Right lobe of liver (tissue), 6 donors: ENCODE measurements around the gene AP3B2. TPM values are rescaled to one million over a fixed set of nuclear protein-coding genes. Genes with fewer than 3 reads are reported as not detected.

Experiments
- ATAC-seq, 4 donors: fragments of 200-7000 bp; cut with Tn5 transposase; one replicate each; pipeline ENCODE4 v1.9.1; 2020; ENCODE audit warnings: mild to moderate bottlenecking in 4 of 4, moderate library complexity in 4 of 4
- DNase-seq, 3 donors: peaks; one replicate each; pipeline ENCODE4 v3.0.0-alpha.2; 2020
- H3K27ac ChIP-seq, 3 donors: fragments of 200-600 bp; one replicate each; pipeline ENCODE4 v1.8.0; 2022
- H3K27me3 ChIP-seq, 2 donors: fragments of 200-600 bp; one replicate each; pipeline ENCODE4 v1.8.0; 2022
- H3K36me3 ChIP-seq, 4 donors: fragments of 200-600 bp; sonication (generic) in 1 of 4; one replicate each; pipeline versions ENCODE4 v1.5.1 to v1.8.0; 2017 to 2022; ENCODE audit warnings: control low read depth in 1 of 4
- H3K4me1 ChIP-seq, 4 donors: fragments of 200-600 bp; sonication (generic) in 1 of 4; one replicate each; pipeline versions ENCODE4 v1.5.1 to v1.8.0; 2017 to 2022; ENCODE audit warnings: control low read depth in 1 of 4
- H3K4me3 ChIP-seq, 3 donors: fragments of 200-600 bp; one replicate each; pipeline ENCODE4 v1.8.0; 2022
- H3K9me3 ChIP-seq, 4 donors: fragments of 200-600 bp; sonication (generic) in 1 of 4; one replicate each; pipeline versions ENCODE4 v1.5.1 to v1.8.0; 2017 to 2022; ENCODE audit warnings: control low read depth in 1 of 4
- POLR2A ChIP-seq: fragments of 450-650 bp; IDR thresholded peaks from one replicate; pipeline ENCODE4 v1.6.1; 2017; ENCODE audit warnings: antibody characterized with exemption, mild to moderate bottlenecking
- WGBS: methylation state at CpG from one replicate; pipeline ENCODE4 v1.1.6; 2018; ENCODE audit warnings: low coverage, low lambda C conversion rate; ENCODE audit not compliant: insufficient coverage; ENCODE audit errors: missing lambda C conversion rate; 5-methylcytosine and 5-hydroxymethylcytosine counted together
- intact Hi-C, 2 donors: fragments of 100-400 bp; cut with DNase I; formaldehyde crosslinking; loops; one replicate each; pipeline versions ENCODE4 v1.11.2 to v1.14.1; 2022
- total RNA-seq, 6 experiments: library from RNA; depleted of rRNA in 2 of 6; stranded (reverse); fragments of >200 nt in 2 of 6; fragmentation: NEBNext Ultra II Directional in 3 of 6; extraction: Animal tissue kit (Norgen Biotek cat#: 25700) in 3 of 6; gene quantifications; one replicate each; pipeline versions ENCODE4 v1.1.0 to v1.2.4, GENCODE V29; 2016 to 2023
- TF ChIP-seq, protein P1 (sequence below), 4 donors: fragments of 200-600 bp in 3 of 4; fragments of 450-650 bp in 1 of 4; IDR thresholded peaks; one replicate each; pipeline versions ENCODE4 v1.5.1 to v1.8.0; 2016 to 2022; ENCODE audit warnings: antibody characterized with exemption in 4 of 4, mild to moderate bottlenecking in 2 of 4
- donor health status: DM: no; HTN: yes; CAD: no.
- donor health status: DM: no; HTN: no; CAD: no.
- donor health status: DM: no; HTN: no; CAD: no.
- donor health status: DM: no; HTN: yes; CAD: no.
- donor health status: DM: no; HTN: yes; CAD: no.

Gene AP3B2
- total RNA-seq, 6 experiments from 2014 or later: 0.12 TPM; not detected in 5

DNA sequence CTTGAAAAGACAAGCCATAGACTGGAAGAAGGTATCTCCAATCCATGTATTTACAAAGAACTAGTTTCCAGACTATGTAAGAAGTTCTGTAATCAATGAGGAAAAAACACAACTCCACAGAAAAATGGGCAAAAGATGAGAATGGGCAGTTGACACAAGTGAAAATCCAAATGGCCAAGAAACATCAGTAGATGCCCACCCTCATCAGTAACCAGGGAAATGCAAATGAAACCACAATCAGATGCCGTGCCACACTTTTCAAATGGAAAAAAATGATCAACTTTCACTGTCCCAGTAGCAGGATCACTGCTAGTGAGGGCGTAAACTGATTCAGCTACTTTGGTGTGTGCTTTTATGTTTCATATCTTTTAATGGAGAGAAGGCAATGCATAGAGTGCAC is 58.0 kb downstream of the AP3B2 start:
- no peak for TF ChIP-seq POLR2A
- TF ChIP-seq, protein P1, sequence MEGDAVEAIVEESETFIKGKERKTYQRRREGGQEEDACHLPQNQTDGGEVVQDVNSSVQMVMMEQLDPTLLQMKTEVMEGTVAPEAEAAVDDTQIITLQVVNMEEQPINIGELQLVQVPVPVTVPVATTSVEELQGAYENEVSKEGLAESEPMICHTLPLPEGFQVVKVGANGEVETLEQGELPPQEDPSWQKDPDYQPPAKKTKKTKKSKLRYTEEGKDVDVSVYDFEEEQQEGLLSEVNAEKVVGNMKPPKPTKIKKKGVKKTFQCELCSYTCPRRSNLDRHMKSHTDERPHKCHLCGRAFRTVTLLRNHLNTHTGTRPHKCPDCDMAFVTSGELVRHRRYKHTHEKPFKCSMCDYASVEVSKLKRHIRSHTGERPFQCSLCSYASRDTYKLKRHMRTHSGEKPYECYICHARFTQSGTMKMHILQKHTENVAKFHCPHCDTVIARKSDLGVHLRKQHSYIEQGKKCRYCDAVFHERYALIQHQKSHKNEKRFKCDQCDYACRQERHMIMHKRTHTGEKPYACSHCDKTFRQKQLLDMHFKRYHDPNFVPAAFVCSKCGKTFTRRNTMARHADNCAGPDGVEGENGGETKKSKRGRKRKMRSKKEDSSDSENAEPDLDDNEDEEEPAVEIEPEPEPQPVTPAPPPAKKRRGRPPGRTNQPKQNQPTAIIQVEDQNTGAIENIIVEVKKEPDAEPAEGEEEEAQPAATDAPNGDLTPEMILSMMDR (IDR thresholded peaks at IDR 0.05): no peak
- Histone ChIP-seq H3K9me3 (no peaks in the 10 kb centered on the region), H3K4me3 (no peak overlapping the region), H3K4me1 (peaks cover 0 to 13% (median 3%) of the 10 kb centered on the region in 4 donors), H3K27ac (no peak overlapping the region), H3K27me3 (peaks cover 0 to 17% of the 10 kb centered on the region in 2 donors), H3K36me3 (no peaks in the 10 kb centered on the region)
- no peak for DNase-seq
- 78% methylated on average over 2 of the region's 2 CpGs for WGBS
- intact Hi-C loops: no loop called here
- no peak for ATAC-seq

DNA sequence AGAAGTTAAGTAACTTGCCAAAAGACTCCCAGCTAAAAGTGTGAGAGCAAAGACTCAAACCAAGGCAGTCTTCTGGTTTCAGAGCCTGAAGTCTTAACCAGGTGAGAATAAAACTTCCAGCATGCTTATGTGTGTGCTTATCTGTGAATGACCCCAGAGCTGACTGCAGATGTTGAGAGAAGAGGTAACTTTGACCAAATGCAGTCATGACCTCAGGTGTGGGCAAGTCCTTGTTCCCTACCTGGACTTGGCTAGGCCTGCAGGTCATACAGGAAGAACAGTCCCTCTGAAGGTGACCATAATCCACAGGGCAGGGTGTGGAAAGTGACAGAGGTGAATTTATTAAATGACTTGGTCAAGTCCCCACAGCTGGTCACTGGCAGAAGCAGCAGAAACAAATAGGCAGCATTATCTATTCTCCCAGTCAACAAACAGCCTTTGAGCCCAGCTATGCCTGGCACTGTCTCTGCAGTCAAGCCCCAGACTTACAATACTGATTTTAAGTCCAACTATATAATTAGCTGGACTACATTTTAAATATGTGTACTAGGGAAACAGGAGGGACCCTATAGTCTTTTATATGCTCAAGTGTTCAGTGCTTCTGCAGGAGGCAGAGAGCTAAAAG is 59.5 kb downstream of the AP3B2 start:
- DNase-seq (no peak), ATAC-seq (no peak)
- H3K27ac ChIP-seq: no peak overlapping the region
- peaks cover 0 to 16% (median 3%) of the 10 kb centered on the region in 4 donors for H3K4me1 ChIP-seq
- TF ChIP-seq, protein P1 (IDR thresholded peaks at IDR 0.05): no peak
- no peak for TF ChIP-seq POLR2A
- no peaks in the 10 kb centered on the region for H3K9me3 ChIP-seq
- intact Hi-C loops: no loop called here
- no peaks in the 10 kb centered on the region for H3K36me3 ChIP-seq
- H3K27me3 ChIP-seq: peaks cover 0 to 24% of the 10 kb centered on the region in 2 donors
- no peak overlapping the region for H3K4me3 ChIP-seq

DNA sequence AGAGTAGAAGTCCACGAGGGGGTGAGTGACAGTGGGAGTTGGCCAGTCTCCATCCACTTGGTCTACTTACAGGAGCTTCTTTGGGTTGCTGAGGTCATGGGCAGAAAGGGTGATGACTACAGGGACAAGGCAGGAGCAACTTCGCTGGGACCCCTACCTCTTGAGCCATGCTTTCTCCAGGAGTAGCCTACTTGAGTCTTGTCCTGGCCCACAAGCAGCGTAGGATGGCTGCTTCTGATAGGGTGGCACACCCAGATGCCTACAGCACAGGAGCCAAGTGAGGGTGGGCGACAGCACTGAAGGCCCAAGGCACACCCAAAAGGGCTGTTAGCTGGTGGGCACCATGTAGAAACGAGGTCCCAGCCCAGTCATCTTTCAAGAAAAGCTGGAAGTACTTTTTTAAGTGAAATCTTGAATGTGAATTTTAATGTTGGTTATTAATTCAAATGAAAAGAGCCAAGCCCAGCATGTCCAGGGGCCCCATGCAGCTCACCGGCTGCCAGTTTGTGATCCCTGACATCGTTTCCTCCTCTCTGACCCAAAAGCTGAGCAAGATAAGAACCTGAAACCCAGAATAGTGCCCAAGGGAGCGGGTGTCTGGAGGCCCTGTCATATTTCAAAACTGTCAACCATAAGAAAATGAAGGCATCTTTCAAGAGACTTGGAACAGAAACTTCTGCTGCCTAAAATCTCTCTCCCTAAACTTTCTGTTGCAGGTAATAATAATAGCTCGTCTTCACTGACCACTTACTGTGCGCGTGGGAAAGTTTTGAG is 60.3 kb downstream of the AP3B2 start:
- no peak for TF ChIP-seq POLR2A
- TF ChIP-seq, protein P1 (IDR thresholded peaks at IDR 0.05): no peak
- no peak overlapping the region for H3K4me3 ChIP-seq
- DNase-seq (no peak), ATAC-seq (no peak)
- H3K27ac ChIP-seq: no peak overlapping the region
- 50% methylated on average over 7 of the region's 11 CpGs for WGBS
- peaks cover 0 to 24% of the 10 kb centered on the region in 2 donors for H3K27me3 ChIP-seq
- H3K36me3 ChIP-seq: no peaks in the 10 kb centered on the region
- intact Hi-C loops: no loop called here
- H3K9me3 ChIP-seq: no peaks in the 10 kb centered on the region
- peaks cover 0 to 16% (median 3%) of the 10 kb centered on the region in 4 donors for H3K4me1 ChIP-seq

DNA sequence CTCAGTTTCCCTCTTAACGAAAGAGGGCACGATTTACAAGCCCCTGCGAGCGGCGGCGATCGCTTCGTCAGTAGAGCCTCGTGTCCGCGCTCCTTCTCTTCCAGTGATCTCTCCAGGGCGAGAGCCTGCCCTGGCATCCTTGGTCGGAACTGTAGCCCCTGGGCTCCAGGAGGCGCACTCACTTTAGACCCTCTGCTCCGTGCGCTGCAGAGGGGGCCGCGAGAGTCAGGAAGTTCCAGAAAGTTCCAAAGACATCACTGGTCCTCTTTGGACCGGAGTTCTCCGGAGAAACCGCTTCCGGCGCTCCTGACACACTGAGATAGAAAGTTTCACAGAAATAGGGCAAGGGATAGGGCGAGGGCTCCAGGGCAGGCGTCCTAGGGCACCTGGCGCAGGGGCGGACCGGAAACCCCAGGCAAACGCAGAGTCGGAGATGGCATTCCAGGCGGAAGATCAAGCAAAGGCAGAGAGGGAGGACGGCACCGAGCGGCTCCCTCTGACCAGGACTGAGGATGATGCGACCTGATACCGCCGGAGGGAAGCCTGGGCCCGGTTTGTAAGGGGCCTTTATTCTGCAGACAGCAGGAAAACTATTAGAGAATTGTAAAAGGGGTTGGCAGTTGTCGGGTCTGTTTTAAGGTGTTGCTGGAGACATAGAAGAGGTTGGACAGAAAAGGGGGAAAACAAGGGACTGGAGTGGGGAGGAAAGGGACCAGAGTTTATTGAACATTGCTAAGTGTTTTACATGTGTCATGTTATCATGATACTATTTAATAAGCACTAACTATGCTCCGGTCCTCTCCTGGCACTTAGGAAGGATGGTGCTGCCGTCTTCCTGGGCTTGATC is 61.2 kb downstream of the AP3B2 start:
- DNase-seq (no peak), ATAC-seq (no peak)
- H3K9me3 ChIP-seq: no peaks in the 10 kb centered on the region
- H3K27me3 ChIP-seq: peaks cover 0 to 24% of the 10 kb centered on the region in 2 donors
- peaks cover 0 to 16% (median 3%) of the 10 kb centered on the region in 4 donors for H3K4me1 ChIP-seq
- intact Hi-C loops: no loop called here
- 33% methylated on average over 21 of the region's 41 CpGs for WGBS
- H3K4me3 ChIP-seq: peak overlapping the region in 2 of 3 donors; percentile 25 to 44
- no peaks in the 10 kb centered on the region for H3K36me3 ChIP-seq
- H3K27ac ChIP-seq: no peak overlapping the region
- TF ChIP-seq, protein P1 (IDR thresholded peaks at IDR 0.05): no peak
- no peak for TF ChIP-seq POLR2A
